ENCODE results near the gene YPEL5. TPM values are rescaled to one million over a fixed set of nuclear protein-coding genes. Genes with fewer than 3 reads are reported as not detected.
A peak's percentile ranks its signal among the peaks of the same experiment; 100 is the strongest.

Gene YPEL5
- total RNA-seq, 1 donor from 2014 or later = 101 TPM

DNA sequence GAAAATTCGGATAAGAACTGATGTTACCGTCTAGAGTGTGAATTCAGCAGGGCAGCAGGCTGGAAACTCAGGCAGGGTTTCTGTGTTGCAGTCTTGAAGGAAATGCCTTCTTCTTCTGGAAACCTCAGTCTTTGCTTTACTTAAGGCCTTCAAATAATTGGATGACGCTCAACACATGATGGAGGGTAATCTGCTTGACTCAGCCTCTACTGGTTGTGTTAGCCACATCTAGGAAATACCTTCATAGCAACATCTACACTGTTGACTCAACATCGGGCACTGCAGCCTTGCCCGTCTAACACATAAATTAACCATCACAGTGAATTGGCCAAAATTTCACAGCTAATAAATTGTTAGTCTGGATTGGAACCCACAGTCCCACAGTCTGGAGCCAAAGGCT is 37.2 kb downstream of the YPEL5 start:
- no peaks in the 10 kb centered on the region for H3K36me3 ChIP-seq
- H3K4me3 ChIP-seq = no peak overlapping the region
- H3K4me1 ChIP-seq = peaks cover 9% of the 10 kb centered on the region
- ATAC-seq (no peak), DNase-seq (no peak)
- H3K9me3 ChIP-seq = no peaks in the 10 kb centered on the region
- intact Hi-C loops (cut with DNase I) = no loop called here
- no peaks in the 10 kb centered on the region for H3K27me3 ChIP-seq
- TF ChIP-seq, protein P1, sequence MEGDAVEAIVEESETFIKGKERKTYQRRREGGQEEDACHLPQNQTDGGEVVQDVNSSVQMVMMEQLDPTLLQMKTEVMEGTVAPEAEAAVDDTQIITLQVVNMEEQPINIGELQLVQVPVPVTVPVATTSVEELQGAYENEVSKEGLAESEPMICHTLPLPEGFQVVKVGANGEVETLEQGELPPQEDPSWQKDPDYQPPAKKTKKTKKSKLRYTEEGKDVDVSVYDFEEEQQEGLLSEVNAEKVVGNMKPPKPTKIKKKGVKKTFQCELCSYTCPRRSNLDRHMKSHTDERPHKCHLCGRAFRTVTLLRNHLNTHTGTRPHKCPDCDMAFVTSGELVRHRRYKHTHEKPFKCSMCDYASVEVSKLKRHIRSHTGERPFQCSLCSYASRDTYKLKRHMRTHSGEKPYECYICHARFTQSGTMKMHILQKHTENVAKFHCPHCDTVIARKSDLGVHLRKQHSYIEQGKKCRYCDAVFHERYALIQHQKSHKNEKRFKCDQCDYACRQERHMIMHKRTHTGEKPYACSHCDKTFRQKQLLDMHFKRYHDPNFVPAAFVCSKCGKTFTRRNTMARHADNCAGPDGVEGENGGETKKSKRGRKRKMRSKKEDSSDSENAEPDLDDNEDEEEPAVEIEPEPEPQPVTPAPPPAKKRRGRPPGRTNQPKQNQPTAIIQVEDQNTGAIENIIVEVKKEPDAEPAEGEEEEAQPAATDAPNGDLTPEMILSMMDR (IDR thresholded peaks at IDR 0.05) = no peak
- H3K27ac ChIP-seq = no peak overlapping the region

DNA sequence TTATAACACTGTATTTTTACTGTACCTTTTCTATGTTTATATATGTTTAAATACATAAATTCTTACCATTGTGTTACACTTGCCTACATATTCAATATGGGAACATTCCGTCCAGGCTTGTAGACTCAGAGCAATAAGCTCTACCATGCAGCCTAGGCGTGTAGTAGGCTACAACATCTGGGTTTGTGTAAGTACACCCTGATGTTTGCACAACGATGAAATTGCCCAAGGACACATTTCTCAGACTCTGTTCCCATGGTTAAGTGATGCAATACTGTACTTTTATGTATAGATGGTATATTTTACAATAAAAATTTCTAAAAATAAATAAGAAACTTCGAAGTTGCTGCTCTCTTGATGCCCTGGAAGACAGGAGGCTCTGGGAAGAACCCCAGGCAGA is 38.4 kb downstream of the YPEL5 start:
- Histone ChIP-seq H3K27me3 (no peaks in the 10 kb centered on the region), H3K4me3 (no peak overlapping the region), H3K9me3 (no peaks in the 10 kb centered on the region), H3K4me1 (no peaks in the 10 kb centered on the region), H3K27ac (no peak overlapping the region), H3K36me3 (no peaks in the 10 kb centered on the region)
- ATAC-seq = peak; percentile 40
- DNase-seq = no peak
- intact Hi-C loops (cut with DNase I) = no loop called here
- TF ChIP-seq, protein P1 (IDR thresholded peaks at IDR 0.05) = no peak

DNA sequence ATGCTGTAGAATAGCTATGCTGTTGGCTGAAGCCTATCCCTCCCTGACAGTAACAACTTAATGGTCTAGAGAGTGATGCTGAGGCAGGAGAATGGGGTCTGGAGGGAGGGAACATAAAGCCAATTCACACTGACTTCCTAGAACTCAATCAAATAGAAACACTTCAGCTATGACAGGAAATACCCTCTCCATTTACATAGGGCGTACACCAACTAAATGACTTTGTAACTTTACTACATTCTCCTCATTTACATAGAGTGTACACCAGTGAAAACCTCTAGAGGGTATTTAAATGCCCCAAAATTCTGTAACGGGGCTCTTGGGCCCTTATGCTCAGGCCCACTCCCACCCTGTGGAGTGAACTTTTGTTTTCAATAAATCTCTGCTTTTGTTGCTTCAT is 41.5 kb downstream of the YPEL5 start:
- Histone ChIP-seq H3K27me3 (no peaks in the 10 kb centered on the region), H3K4me3 (no peak overlapping the region), H3K9me3 (no peaks in the 10 kb centered on the region), H3K36me3 (no peaks in the 10 kb centered on the region), H3K4me1 (no peaks in the 10 kb centered on the region), H3K27ac (no peak overlapping the region)
- no peak for ATAC-seq
- intact Hi-C loops (cut with DNase I) = no loop called here
- TF ChIP-seq, protein P1 (IDR thresholded peaks at IDR 0.05) = no peak
- no peak for DNase-seq

DNA sequence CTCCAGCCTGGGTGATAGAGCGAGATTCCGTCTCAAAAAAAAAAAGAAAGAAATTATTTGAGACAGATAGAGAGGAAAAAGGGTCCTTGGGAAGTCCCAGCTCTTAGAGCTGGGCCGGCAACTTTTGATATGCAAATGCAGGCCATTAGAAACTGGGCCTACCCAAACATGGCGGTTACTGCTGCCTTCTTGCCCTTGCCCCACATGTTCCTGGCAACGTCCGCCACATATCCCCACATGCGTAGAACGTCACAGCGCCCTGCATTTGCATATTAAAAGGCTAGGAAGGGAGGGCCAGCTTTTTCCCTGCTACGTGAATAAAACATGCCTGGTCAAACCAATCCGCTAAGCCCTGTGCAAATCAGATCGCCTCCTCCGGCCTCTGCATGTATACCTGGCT is 43.8 kb downstream of the YPEL5 start:
- Histone ChIP-seq H3K27me3 (no peaks in the 10 kb centered on the region), H3K27ac (no peak overlapping the region), H3K9me3 (no peaks in the 10 kb centered on the region), H3K4me3 (no peak overlapping the region), H3K4me1 (no peaks in the 10 kb centered on the region), H3K36me3 (no peaks in the 10 kb centered on the region)
- intact Hi-C loops (cut with DNase I) = no loop called here
- DNase-seq = no peak
- no peak for ATAC-seq
- TF ChIP-seq, protein P1 (IDR thresholded peaks at IDR 0.05) = no peak

DNA sequence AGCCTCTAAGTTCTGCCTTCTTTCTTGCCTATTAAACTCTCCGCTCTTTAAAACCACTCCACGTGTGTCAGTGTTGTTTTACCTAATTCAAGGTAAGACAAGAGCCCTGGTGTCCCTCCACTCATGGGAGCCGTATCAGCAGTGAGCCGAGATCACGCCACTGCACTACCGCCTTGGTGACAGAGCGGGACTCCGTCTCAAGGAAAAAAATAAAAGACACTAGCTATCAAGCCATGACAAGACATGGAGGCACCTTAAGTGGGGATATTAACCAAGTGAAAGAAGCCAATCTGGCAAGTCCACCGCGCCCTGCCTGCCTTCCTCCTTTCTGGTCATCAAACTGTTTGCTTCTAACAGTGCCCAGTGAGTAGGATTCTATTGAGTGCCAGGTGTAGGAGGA is 44.3 kb downstream of the YPEL5 start:
- Histone ChIP-seq H3K4me1 (no peaks in the 10 kb centered on the region), H3K9me3 (no peaks in the 10 kb centered on the region), H3K36me3 (no peaks in the 10 kb centered on the region), H3K27me3 (no peaks in the 10 kb centered on the region), H3K4me3 (no peak overlapping the region), H3K27ac (no peak overlapping the region)
- no peak for ATAC-seq
- intact Hi-C loops (cut with DNase I) = no loop called here
- TF ChIP-seq, protein P1 (IDR thresholded peaks at IDR 0.05) = no peak
- DNase-seq = no peak

DNA sequence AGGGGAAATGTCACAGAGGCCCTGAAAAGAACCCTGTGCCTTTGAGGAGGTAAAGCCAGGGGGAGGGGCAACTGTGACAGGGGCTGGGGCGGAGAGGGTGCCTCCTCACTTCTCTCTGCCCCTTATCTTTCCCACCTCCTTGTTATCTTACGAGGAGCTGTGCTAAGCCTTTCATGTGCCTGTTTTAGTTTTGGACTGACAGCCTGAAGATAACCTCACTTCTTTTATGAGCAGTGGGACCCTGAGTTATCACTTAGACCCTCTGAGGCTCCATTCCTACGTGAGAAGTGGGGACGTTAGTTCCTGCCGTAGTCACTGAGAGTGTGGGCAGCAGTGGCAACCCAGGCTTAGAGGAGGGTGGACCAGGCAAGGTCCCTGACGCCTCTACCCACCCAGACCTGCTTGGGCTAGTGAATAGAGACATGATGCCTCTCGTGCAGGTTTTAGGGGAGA is 45.0 kb downstream of the YPEL5 start:
- H3K4me3 ChIP-seq = no peak overlapping the region
- TF ChIP-seq, protein P1 (IDR thresholded peaks at IDR 0.05) = no peak
- ATAC-seq = no peak
- no peak for DNase-seq
- H3K27ac ChIP-seq = no peak overlapping the region
- intact Hi-C loops (cut with DNase I) = no loop called here
- no peaks in the 10 kb centered on the region for H3K4me1 ChIP-seq
- H3K36me3 ChIP-seq = no peaks in the 10 kb centered on the region
- H3K27me3 ChIP-seq = no peaks in the 10 kb centered on the region
- no peaks in the 10 kb centered on the region for H3K9me3 ChIP-seq

Data from upper lobe of right lung (tissue), 1 donor.